DMS153 treated with DMSO at 0.1 percent for 48 hours (cell line): ENCODE data around the gene SNAI3.

Experiments
- DNase-seq: peaks from one replicate; lab custom pipeline; 2025; ENCODE audit not compliant: unreplicated experiment; lab: John Stamatoyannopoulos, UW

Gene SNAI3

GRCh38 chr16:88636488-88637265, 49.6 kb downstream of the SNAI3 start:
- DNase-seq = no peak

- DNase-seq = no peak
Observed at GRCh38 chr16:88635671-88636319, 50.5 kb downstream of the SNAI3 start.

- DNase-seq = no peak
Observed at GRCh38 chr16:88634994-88635670, 51.2 kb downstream of the SNAI3 start.

GRCh38 chr16:88634141-88634993, 51.9 kb downstream of the SNAI3 start:
- DNase-seq = no peak

- no peak for DNase-seq
Observed at GRCh38 chr16:88633684-88634140, 52.6 kb downstream of the SNAI3 start.

GRCh38 chr16:88632587-88632930, 53.7 kb downstream of the SNAI3 start:
- no peak for DNase-seq

- no peak for DNase-seq
Observed at GRCh38 chr16:88631920-88632586, 54.3 kb downstream of the SNAI3 start.

GRCh38 chr16:88631384-88631783, 54.9 kb downstream of the SNAI3 start:
- DNase-seq = no peak

- DNase-seq = no peak
Observed at GRCh38 chr16:88630941-88631340, 55.4 kb downstream of the SNAI3 start.

GRCh38 chr16:88630433-88630832, 55.9 kb downstream of the SNAI3 start:
- no peak for DNase-seq

GRCh38 chr16:88629835-88630234, 56.5 kb downstream of the SNAI3 start:
- DNase-seq = no peak

- no peak for DNase-seq
Observed at GRCh38 chr16:88628512-88628974, 57.8 kb downstream of the SNAI3 start.
